ENCODE data around the gene CYB5D1.

Gene CYB5D1

GRCh38 chr17:7888184-7888920 is 30.5 kb downstream of the CYB5D1 start, which contains the start of gene CHD3:
CHD3 (plus strand) TSS chr17:7888789; CDS start chr17:7889001, 212 bp downstream.
- peak within 1 kb of the TSS; percentile 44 for H3K9ac ChIP-seq (ENCODE audit: low read depth, low read length)
- no peaks in the 10 kb centered on the region for H3K36me3 ChIP-seq (ENCODE audit: insufficient read depth, low read length)

GRCh38 chr17:7889166-7889955 is 31.6 kb downstream of the CYB5D1 start:
- no peaks in the 10 kb centered on the region for H3K9me3 ChIP-seq (ENCODE audit: control insufficient read depth, insufficient read depth, low read length)
- peaks cover 16% of the 10 kb centered on the region for H3K4me1 ChIP-seq (ENCODE audit: insufficient read depth, low read length)
- no peaks in the 10 kb centered on the region for H3K36me3 ChIP-seq (ENCODE audit: insufficient read depth, low read length)
- no peak overlapping the region for H3K9ac ChIP-seq (ENCODE audit: low read depth, low read length)

More at GRCh38 chr17:7888184-7888920, 30.5 kb downstream of the CYB5D1 start, which contains the start of gene CHD3:
- H3K4me1 ChIP-seq (ENCODE audit: insufficient read depth, low read length): peaks cover 24% of the 10 kb centered on the region
- no peaks in the 10 kb centered on the region for H3K9me3 ChIP-seq (ENCODE audit: control insufficient read depth, insufficient read depth, low read length)

- no peak overlapping the region for H3K9ac ChIP-seq (ENCODE audit: low read depth, low read length)
- peaks cover 12% of the 10 kb centered on the region for H3K4me1 ChIP-seq (ENCODE audit: insufficient read depth, low read length)
- H3K36me3 ChIP-seq (ENCODE audit: insufficient read depth, low read length): no peaks in the 10 kb centered on the region; the same call in 1 of the 2 replicates
- no peaks in the 10 kb centered on the region for H3K9me3 ChIP-seq (ENCODE audit: control insufficient read depth, insufficient read depth, low read length)
Observed at GRCh38 chr17:7893187-7893880, 35.5 kb downstream of the CYB5D1 start.

- no peaks in the 10 kb centered on the region for H3K9me3 ChIP-seq (ENCODE audit: control insufficient read depth, insufficient read depth, low read length)
- no peaks in the 10 kb centered on the region; the same call in 1 of the 2 replicates for H3K36me3 ChIP-seq (ENCODE audit: insufficient read depth, low read length)
- peaks cover 3% of the 10 kb centered on the region; the same call in 1 of the 2 replicates for H3K4me1 ChIP-seq (ENCODE audit: insufficient read depth, low read length)
- no peak overlapping the region for H3K9ac ChIP-seq (ENCODE audit: low read depth, low read length)
Observed at GRCh38 chr17:7894226-7894625, 36.4 kb downstream of the CYB5D1 start.

GRCh38 chr17:7894866-7895265 is 37.1 kb downstream of the CYB5D1 start:
- H3K9me3 ChIP-seq (ENCODE audit: control insufficient read depth, insufficient read depth, low read length): no peaks in the 10 kb centered on the region
- H3K36me3 ChIP-seq (ENCODE audit: insufficient read depth, low read length): no peaks in the 10 kb centered on the region; the same call in 1 of the 2 replicates
- H3K9ac ChIP-seq (ENCODE audit: low read depth, low read length): no peak overlapping the region
- no peaks in the 10 kb centered on the region for H3K4me1 ChIP-seq (ENCODE audit: insufficient read depth, low read length)

GRCh38 chr17:7897090-7897489 is 39.3 kb downstream of the CYB5D1 start:
- Histone ChIP-seq H3K9ac (ENCODE audit: low read depth, low read length) (no peak overlapping the region), H3K4me1 (ENCODE audit: insufficient read depth, low read length) (no peaks in the 10 kb centered on the region), H3K36me3 (ENCODE audit: insufficient read depth, low read length) (no peaks in the 10 kb centered on the region; the same call in 1 of the 2 replicates), H3K9me3 (ENCODE audit: control insufficient read depth, insufficient read depth, low read length) (no peaks in the 10 kb centered on the region)

GRCh38 chr17:7897773-7898172 is 40.0 kb downstream of the CYB5D1 start:
- Histone ChIP-seq H3K36me3 (ENCODE audit: insufficient read depth, low read length) (no peaks in the 10 kb centered on the region; the same call in 1 of the 2 replicates), H3K9ac (ENCODE audit: low read depth, low read length) (no peak overlapping the region), H3K9me3 (ENCODE audit: control insufficient read depth, insufficient read depth, low read length) (no peaks in the 10 kb centered on the region), H3K4me1 (ENCODE audit: insufficient read depth, low read length) (no peaks in the 10 kb centered on the region)

GRCh38 chr17:7903154-7904103 is 45.6 kb downstream of the CYB5D1 start:
- Histone ChIP-seq H3K36me3 (ENCODE audit: insufficient read depth, low read length) (no peaks in the 10 kb centered on the region), H3K4me1 (ENCODE audit: insufficient read depth, low read length) (no peaks in the 10 kb centered on the region), H3K9me3 (ENCODE audit: control insufficient read depth, insufficient read depth, low read length) (no peaks in the 10 kb centered on the region), H3K9ac (ENCODE audit: low read depth, low read length) (no peak overlapping the region)

- no peaks in the 10 kb centered on the region for H3K4me1 ChIP-seq (ENCODE audit: insufficient read depth, low read length)
- no peaks in the 10 kb centered on the region; the same call in 1 of the 2 replicates for H3K36me3 ChIP-seq (ENCODE audit: insufficient read depth, low read length)
- H3K9me3 ChIP-seq (ENCODE audit: control insufficient read depth, insufficient read depth, low read length): no peaks in the 10 kb centered on the region
- no peak overlapping the region for H3K9ac ChIP-seq (ENCODE audit: low read depth, low read length)
Observed at GRCh38 chr17:7909089-7909488, 51.3 kb downstream of the CYB5D1 start.

GRCh38 chr17:7910281-7910680 is 52.5 kb downstream of the CYB5D1 start:
- H3K9me3 ChIP-seq (ENCODE audit: control insufficient read depth, insufficient read depth, low read length): no peaks in the 10 kb centered on the region
- no peaks in the 10 kb centered on the region; the same call in 1 of the 2 replicates for H3K36me3 ChIP-seq (ENCODE audit: insufficient read depth, low read length)
- H3K4me1 ChIP-seq (ENCODE audit: insufficient read depth, low read length): 0 out of 2 replicates have a peak, but pooled peaks cover 3% of the 10 kb centered on the region
- no peak overlapping the region for H3K9ac ChIP-seq (ENCODE audit: low read depth, low read length)

GRCh38 chr17:7910711-7911110 is 52.9 kb downstream of the CYB5D1 start:
- H3K9ac ChIP-seq (ENCODE audit: low read depth, low read length): no peak overlapping the region
- no peaks in the 10 kb centered on the region; the same call in 1 of the 2 replicates for H3K36me3 ChIP-seq (ENCODE audit: insufficient read depth, low read length)
- no peaks in the 10 kb centered on the region for H3K9me3 ChIP-seq (ENCODE audit: control insufficient read depth, insufficient read depth, low read length)
- H3K4me1 ChIP-seq (ENCODE audit: insufficient read depth, low read length): 0 out of 2 replicates have a peak, but pooled peaks cover 3% of the 10 kb centered on the region

- Histone ChIP-seq H3K9me3 (ENCODE audit: control insufficient read depth, insufficient read depth, low read length) (no peaks in the 10 kb centered on the region), H3K4me1 (ENCODE audit: insufficient read depth, low read length) (0 out of 2 replicates have a peak, but pooled peaks cover 3% of the 10 kb centered on the region), H3K9ac (ENCODE audit: low read depth, low read length) (no peak overlapping the region), H3K36me3 (ENCODE audit: insufficient read depth, low read length) (no peaks in the 10 kb centered on the region; the same call in 1 of the 2 replicates)
Observed at GRCh38 chr17:7911116-7911515, 53.3 kb downstream of the CYB5D1 start.

Data from ES-I3 (cell line).